GM10266 (cell line): ENCODE data around the gene POLRMT.

Experiments used
- DNase-seq: peaks from one replicate; pipeline ENCODE4 v3.0.0; 2012; ENCODE audit errors: extremely low spot score
- TF ChIP-seq, protein P1 (sequence below): IDR thresholded peaks from 2 replicates; pipeline ENCODE4 v1.5.1; 2012; ENCODE audit warnings: mild to moderate bottlenecking, low read depth; ENCODE audit not compliant: control insufficient read depth, insufficient read depth; ENCODE audit errors: missing control alignments

POLRMT gene

DNA sequence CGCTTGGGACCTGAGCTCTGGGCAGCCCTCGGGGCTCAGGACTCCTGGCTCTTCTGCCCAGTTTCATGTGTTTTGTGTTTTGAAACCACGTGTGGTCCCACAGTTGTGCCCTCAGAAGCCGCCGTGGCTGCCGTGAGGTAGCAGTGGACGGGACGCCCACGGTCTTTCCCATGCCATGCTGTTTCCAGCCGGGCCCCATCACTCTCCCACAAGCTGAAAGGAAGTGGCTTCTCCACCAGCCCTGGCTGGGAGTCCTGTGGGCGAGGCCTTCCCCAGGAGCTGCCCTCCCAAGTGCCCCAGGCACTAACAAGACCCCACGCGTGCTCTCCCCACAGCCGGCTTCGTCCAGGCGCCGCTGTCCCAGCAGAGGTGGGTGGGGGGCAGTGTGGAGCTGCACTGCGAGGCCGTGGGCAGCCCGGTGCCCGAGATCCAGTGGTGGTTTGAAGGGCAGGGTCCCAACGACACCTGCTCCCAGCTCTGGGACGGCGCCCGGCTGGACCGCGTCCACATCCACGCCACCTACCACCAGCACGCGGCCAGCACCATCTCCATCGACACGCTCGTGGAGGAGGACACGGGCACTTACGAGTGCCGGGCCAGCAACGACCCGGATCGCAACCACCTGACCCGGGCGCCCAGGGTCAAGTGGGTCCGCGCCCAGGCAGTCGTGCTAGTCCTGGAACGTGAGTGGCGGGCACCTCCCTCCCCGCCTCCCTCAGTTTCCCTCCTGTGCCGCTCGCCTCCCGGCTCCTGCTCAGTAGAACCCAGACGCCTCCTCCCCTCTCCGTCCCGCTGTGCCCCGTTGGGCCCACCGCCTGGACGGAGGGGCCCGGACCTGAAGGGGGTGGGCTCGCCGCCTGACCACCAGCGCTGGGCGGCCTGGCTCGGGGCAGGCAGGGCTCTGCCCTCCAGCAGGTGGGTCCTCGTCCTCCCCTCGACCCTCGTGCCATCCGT, 55.6 kb downstream of the POLRMT start:
- no peak for DNase-seq
- TF ChIP-seq, protein P1, sequence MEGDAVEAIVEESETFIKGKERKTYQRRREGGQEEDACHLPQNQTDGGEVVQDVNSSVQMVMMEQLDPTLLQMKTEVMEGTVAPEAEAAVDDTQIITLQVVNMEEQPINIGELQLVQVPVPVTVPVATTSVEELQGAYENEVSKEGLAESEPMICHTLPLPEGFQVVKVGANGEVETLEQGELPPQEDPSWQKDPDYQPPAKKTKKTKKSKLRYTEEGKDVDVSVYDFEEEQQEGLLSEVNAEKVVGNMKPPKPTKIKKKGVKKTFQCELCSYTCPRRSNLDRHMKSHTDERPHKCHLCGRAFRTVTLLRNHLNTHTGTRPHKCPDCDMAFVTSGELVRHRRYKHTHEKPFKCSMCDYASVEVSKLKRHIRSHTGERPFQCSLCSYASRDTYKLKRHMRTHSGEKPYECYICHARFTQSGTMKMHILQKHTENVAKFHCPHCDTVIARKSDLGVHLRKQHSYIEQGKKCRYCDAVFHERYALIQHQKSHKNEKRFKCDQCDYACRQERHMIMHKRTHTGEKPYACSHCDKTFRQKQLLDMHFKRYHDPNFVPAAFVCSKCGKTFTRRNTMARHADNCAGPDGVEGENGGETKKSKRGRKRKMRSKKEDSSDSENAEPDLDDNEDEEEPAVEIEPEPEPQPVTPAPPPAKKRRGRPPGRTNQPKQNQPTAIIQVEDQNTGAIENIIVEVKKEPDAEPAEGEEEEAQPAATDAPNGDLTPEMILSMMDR = no peak

DNA sequence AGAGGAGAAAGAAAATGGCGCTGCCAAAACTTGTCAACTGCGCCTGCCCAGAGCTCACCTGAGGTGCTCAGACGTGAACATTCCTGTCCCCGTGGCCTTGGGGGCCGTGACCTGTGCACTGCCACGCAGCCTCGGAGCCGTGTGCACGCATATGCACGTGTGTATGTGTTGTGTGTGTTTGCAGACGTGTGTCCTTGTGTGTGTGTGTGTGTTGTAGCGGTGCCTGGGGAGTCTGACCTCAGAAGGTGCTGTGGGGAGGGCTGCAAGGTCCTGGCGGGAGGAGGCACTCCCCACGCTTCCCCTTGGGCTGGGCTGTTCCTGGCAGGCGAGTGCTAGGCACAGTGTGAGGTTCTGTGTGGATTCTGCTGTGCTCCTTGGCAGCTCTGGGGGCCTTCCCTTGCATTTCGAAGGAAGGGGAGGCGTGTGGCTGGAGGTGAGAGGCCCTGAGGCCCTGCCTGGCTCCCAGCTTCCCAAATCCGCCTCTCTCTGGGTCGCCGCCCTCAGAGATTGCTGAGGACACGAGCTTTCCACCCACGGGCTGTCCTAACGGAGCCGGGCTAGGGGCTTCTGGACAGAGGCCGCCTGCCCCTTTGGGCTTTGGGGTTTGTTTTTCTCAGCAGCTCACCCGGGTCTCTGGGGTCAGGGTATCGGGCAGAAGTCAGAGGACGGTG, 56.4 kb downstream of the POLRMT start:
- TF ChIP-seq, protein P1 = no peak
- DNase-seq = no peak

DNA sequence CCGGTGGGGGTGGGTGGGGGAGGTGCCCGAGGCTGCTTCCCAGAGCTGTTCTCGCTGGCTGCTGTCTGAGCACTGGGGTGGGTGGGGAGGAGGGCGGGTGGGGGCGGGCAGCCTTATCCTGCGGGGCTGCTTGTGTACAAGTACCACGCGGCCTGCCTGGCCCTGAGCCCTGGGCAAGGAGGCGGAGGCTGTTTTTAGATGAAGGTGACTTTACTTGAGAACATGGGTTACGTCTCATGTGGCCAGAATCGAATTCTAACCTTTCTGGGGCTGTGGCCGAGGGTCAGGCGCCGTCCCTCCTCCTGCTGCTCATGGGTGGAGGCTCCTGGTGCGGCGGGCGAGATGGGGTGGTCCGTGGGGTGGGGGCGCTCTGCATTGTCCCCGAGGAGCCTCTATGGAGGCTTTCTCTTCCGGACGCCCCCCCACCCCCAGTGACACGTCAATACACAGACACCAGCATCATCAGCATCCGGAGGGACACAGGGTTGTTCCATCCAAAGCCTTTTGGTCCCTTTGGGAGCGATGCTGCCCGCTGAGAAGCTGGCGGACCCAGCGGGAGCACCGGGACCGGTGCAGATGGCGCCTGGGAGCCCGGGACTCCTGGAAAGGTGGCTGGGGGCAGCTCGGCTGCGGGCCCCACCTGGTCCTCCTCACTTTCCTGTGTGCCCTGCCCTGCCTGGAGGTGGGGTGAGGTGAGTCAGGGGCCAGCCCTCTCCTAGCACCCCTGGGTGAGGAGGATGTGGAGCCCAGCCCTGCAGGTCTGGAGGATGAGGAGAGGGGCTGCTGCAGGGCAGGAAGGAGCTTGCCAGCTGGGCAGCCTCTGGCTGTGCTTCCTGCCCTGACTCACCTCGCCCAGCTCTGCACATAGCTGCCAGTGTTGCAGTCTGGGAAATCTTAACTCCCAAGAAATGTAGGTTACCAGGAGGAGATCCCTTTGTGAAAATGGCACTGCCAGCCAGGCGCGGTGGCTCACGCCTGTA, 57.5 kb downstream of the POLRMT start:
- TF ChIP-seq, protein P1 = no peak
- DNase-seq = no peak

DNA sequence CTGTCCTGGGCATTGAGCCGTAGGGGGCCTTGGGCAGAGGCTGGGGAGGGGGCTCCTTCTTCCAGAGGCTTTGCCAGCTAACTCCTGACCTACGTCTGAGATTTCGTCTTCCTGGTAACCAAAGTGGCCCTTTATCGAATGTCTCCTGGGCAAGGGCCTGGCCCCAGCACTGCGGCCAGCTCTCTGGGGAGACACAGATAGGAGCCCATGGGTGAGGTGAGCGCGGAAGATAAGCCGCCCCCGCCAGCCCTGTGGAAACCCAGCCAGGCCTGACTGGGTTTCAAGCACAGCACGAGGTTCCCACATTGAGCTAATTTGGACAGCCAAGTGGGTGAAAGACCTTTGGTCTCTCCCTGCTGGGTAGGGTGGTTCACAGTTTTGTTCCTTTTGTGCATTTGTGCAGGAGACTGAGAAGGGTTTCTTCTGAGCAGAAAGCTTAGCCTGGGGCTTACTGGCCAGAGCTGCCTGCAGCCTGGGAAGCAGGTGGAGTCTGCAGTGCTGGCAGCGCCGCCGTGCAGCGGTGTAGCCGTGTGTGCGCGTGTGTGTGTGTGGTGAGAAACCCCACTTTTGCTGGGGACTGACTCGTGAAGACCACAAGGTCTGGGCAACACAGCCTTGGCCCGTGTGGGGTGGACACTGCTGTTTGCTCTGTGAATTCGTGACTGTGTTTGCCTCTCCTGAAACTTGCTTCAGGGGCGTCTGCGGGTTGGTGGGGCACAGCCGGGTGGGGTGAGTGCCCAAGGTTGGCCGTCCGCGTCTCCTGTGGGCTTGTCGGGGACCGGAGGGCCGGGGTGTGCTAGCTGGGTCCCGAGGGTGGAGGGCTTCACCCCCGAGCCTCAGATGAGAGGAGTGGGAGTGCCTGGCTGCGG, 58.4 kb downstream of the POLRMT start:
- peak; percentile 78 for DNase-seq
- TF ChIP-seq, protein P1 = peak; percentile 5

DNA sequence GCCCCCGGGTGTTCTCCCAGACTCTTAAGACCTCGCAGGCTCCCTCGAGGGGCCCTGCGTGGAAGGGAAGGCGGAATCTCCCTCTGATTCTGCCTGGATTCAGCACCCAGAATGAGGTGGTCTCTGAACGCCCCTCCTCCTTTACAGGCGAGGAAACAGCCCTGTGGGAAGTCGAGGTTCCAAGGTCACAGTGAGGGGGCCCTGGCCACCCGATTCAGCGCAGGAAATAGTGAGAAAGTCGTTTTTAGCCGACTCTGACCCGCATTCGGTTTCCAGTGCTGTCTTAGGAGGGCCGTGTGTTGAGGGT, 59.9 kb downstream of the POLRMT start:
- no peak for DNase-seq
- TF ChIP-seq, protein P1 = no peak
